Upper lobe of right lung (tissue), 1 donor: ENCODE measurements around the gene TSKU. TPM values are rescaled to one million over a fixed set of nuclear protein-coding genes. Genes with fewer than 3 reads are reported as not detected.

ENCODE experiments used
- ATAC-seq: fragments of 200-7000 bp; cut with Tn5 transposase; one replicate; pipeline ENCODE4 v1.9.1; 2020; ENCODE audit warnings: mild to moderate bottlenecking, moderate library complexity
- DNase-seq: peaks from one replicate; pipeline ENCODE4 v3.0.0-alpha.2; 2020
- H3K27ac ChIP-seq: fragments of 200-600 bp; one replicate; pipeline ENCODE4 v1.8.0; 2022
- H3K27me3 ChIP-seq: fragments of 200-600 bp; one replicate; pipeline ENCODE4 v1.8.0; 2022; ENCODE audit warnings: mild to moderate bottlenecking
- H3K36me3 ChIP-seq: fragments of 200-600 bp; one replicate; pipeline ENCODE4 v1.8.0; 2022
- H3K4me1 ChIP-seq: fragments of 200-600 bp; one replicate; pipeline ENCODE4 v1.8.0; 2022
- H3K4me3 ChIP-seq: fragments of 200-600 bp; one replicate; pipeline ENCODE4 v1.8.0; 2022; ENCODE audit warnings: mild to moderate bottlenecking
- H3K9me3 ChIP-seq: fragments of 200-600 bp; one replicate; pipeline ENCODE4 v1.8.0; 2022
- CTCF ChIP-seq: fragments of 200-600 bp; IDR thresholded peaks from one replicate; pipeline ENCODE4 v1.8.0; 2022; ENCODE audit warnings: antibody characterized with exemption
- intact Hi-C: fragments of 100-400 bp; cut with DNase I; formaldehyde crosslinking; loops from one replicate; pipeline ENCODE4 v1.11.0; 2022
- total RNA-seq: library from RNA; stranded (reverse); fragmentation: NEBNext Ultra II Directional; extraction: Animal tissue kit (Norgen Biotek cat#: 25700); gene quantifications from one replicate; pipeline ENCODE4 v1.2.1, GENCODE V29; 2021
- donor health status: DM: no; HTN: yes; CAD: no; lungs with severe emphysema.

TSKU gene
- total RNA-seq, 1 donor from 2014 or later: 18.1 TPM

GRCh38 chr11:76846441-76846840, 63.3 kb downstream of the TSKU start:
- no peaks in the 10 kb centered on the region for H3K36me3 ChIP-seq
- ATAC-seq (no peak), DNase-seq (no peak)
- intact Hi-C loops: no loop called here
- no peaks in the 10 kb centered on the region for H3K9me3 ChIP-seq
- no peak for TF ChIP-seq CTCF
- H3K4me3 ChIP-seq: no peak overlapping the region
- H3K27ac ChIP-seq: no peak overlapping the region
- peaks cover 21% of the 10 kb centered on the region for H3K4me1 ChIP-seq
- no peaks in the 10 kb centered on the region for H3K27me3 ChIP-seq

Other genes starting within 250 kb of the TSKU start
- gene LRRC32, start 112.6 kb upstream of the TSKU start, total RNA-seq: 111 TPM
- 42.2 TPM for gene ACER3, start 77.6 kb downstream of the TSKU start, total RNA-seq